ENCODE results near the gene CD7.
A peak's percentile ranks its signal among the peaks of the same experiment; 100 is the strongest.

Gene CD7

GRCh38 chr17:82320956-82321927 lies 3.8 kb upstream of the CD7 start:
- Histone ChIP-seq H3K27me3 (ENCODE audit: insufficient read depth, poor library complexity, severe bottlenecking) (no peaks in the 10 kb centered on the region), H3K4me1 (ENCODE audit: insufficient read depth, poor library complexity, severe bottlenecking) (peaks cover 9% of the 10 kb centered on the region), H3K4me3 (ENCODE audit: severe bottlenecking) (no peak overlapping the region), H3K9me3 (ENCODE audit: severe bottlenecking) (no peaks in the 10 kb centered on the region), H3K27ac (ENCODE audit: poor library complexity, severe bottlenecking) (no peak overlapping the region), H3K36me3 (ENCODE audit: low read depth) (no peaks in the 10 kb centered on the region)
- DNase-seq (ENCODE audit: low spot score): no peak
- TF ChIP-seq CTCF (IDR thresholded peaks at IDR 0.05; ENCODE audit: poor library complexity, severe bottlenecking): peak; percentile 90
- ATAC-seq (ENCODE audit: low read depth): no peak

GRCh38 chr17:82320140-82320840 lies 2.9 kb upstream of the CD7 start:
- H3K36me3 ChIP-seq (ENCODE audit: low read depth): no peaks in the 10 kb centered on the region
- no peaks in the 10 kb centered on the region for H3K27me3 ChIP-seq (ENCODE audit: insufficient read depth, poor library complexity, severe bottlenecking)
- no peak for ATAC-seq (ENCODE audit: low read depth)
- TF ChIP-seq CTCF (IDR thresholded peaks at IDR 0.05; ENCODE audit: poor library complexity, severe bottlenecking): no peak
- peaks cover 7% of the 10 kb centered on the region for H3K4me1 ChIP-seq (ENCODE audit: insufficient read depth, poor library complexity, severe bottlenecking)
- H3K4me3 ChIP-seq (ENCODE audit: severe bottlenecking): no peak overlapping the region
- no peaks in the 10 kb centered on the region for H3K9me3 ChIP-seq (ENCODE audit: severe bottlenecking)
- no peak overlapping the region for H3K27ac ChIP-seq (ENCODE audit: poor library complexity, severe bottlenecking)
- no peak for DNase-seq (ENCODE audit: low spot score)

GRCh38 chr17:82319619-82320062 lies 2.2 kb upstream of the CD7 start:
- DNase-seq (ENCODE audit: low spot score) (no peak), ATAC-seq (ENCODE audit: low read depth) (no peak)
- no peak overlapping the region for H3K4me3 ChIP-seq (ENCODE audit: severe bottlenecking)
- no peak for TF ChIP-seq CTCF (IDR thresholded peaks at IDR 0.05; ENCODE audit: poor library complexity, severe bottlenecking)
- H3K27me3 ChIP-seq (ENCODE audit: insufficient read depth, poor library complexity, severe bottlenecking): no peaks in the 10 kb centered on the region
- H3K36me3 ChIP-seq (ENCODE audit: low read depth): no peaks in the 10 kb centered on the region
- H3K9me3 ChIP-seq (ENCODE audit: severe bottlenecking): no peaks in the 10 kb centered on the region
- H3K27ac ChIP-seq (ENCODE audit: poor library complexity, severe bottlenecking): no peak overlapping the region
- H3K4me1 ChIP-seq (ENCODE audit: insufficient read depth, poor library complexity, severe bottlenecking): peaks cover under 1% of the 10 kb centered on the region

GRCh38 chr17:82318772-82319606 lies 1.6 kb upstream of the CD7 start:
- Histone ChIP-seq H3K4me3 (ENCODE audit: severe bottlenecking) (no peak overlapping the region), H3K27me3 (ENCODE audit: insufficient read depth, poor library complexity, severe bottlenecking) (no peaks in the 10 kb centered on the region), H3K27ac (ENCODE audit: poor library complexity, severe bottlenecking) (no peak overlapping the region), H3K9me3 (ENCODE audit: severe bottlenecking) (no peaks in the 10 kb centered on the region), H3K4me1 (ENCODE audit: insufficient read depth, poor library complexity, severe bottlenecking) (no peaks in the 10 kb centered on the region), H3K36me3 (ENCODE audit: low read depth) (no peaks in the 10 kb centered on the region)
- no peak for TF ChIP-seq CTCF (IDR thresholded peaks at IDR 0.05; ENCODE audit: poor library complexity, severe bottlenecking)
- no peak for DNase-seq (ENCODE audit: low spot score)
- no peak for ATAC-seq (ENCODE audit: low read depth)
